ENCODE results near the gene VIPAS39.

DNA sequence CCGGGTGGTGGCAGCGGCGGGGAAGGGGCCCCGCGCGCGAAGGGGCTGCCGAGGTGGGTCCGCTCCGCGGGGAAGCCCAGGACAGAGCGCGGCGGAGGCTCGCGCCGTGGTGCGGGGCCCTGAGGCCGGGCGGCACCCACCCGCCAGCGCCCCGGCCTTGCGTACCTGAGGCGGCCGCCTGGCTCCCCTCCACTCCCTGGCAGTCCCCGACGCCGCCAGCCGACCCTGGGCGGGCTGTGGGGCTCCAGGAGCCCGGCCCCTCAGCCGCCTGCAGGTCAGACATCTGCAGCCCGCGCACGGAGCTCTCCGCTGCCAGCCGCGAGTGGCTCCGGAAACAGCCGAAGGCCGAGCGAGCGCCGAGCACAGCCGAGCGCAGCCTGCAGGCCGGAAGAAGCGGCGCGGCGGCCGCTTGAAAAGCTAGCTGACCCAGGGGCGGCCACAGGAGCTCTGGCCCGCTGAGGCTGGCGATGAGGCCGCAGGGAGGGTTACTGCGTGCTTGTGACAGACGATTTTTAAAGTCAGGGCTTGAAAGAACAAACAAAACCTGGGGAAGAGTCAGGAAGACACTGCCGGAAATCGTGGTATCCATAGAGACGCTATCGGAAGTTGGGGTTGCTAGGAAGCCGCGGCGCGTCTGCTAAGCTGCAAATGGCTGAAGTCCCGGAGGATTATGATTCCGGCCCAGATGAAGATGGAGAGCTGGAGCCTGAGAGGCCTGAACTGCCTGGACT lies 80.5 kb downstream of the VIPAS39 start, which contains the start of the genes SAMD15 and TMED8:
- TF ChIP-seq CBX5 (IDR thresholded peaks at IDR 0.05; ENCODE audit: borderline replicate concordance, low read depth) (no peak), MAFK (IDR thresholded peaks at IDR 0.05; ENCODE audit: low read length) (no peak), SRSF3 (IDR thresholded peaks at IDR 0.05; ENCODE audit: insufficient read depth, low read length) (no peak), ZNF449 (CRISPR knock-in tag; IDR thresholded peaks at IDR 0.05) (no peak), RFX5 (IDR thresholded peaks at IDR 0.05; ENCODE audit: low read depth, low read length) (no peak)
- TF ChIP-seq, protein P1, sequence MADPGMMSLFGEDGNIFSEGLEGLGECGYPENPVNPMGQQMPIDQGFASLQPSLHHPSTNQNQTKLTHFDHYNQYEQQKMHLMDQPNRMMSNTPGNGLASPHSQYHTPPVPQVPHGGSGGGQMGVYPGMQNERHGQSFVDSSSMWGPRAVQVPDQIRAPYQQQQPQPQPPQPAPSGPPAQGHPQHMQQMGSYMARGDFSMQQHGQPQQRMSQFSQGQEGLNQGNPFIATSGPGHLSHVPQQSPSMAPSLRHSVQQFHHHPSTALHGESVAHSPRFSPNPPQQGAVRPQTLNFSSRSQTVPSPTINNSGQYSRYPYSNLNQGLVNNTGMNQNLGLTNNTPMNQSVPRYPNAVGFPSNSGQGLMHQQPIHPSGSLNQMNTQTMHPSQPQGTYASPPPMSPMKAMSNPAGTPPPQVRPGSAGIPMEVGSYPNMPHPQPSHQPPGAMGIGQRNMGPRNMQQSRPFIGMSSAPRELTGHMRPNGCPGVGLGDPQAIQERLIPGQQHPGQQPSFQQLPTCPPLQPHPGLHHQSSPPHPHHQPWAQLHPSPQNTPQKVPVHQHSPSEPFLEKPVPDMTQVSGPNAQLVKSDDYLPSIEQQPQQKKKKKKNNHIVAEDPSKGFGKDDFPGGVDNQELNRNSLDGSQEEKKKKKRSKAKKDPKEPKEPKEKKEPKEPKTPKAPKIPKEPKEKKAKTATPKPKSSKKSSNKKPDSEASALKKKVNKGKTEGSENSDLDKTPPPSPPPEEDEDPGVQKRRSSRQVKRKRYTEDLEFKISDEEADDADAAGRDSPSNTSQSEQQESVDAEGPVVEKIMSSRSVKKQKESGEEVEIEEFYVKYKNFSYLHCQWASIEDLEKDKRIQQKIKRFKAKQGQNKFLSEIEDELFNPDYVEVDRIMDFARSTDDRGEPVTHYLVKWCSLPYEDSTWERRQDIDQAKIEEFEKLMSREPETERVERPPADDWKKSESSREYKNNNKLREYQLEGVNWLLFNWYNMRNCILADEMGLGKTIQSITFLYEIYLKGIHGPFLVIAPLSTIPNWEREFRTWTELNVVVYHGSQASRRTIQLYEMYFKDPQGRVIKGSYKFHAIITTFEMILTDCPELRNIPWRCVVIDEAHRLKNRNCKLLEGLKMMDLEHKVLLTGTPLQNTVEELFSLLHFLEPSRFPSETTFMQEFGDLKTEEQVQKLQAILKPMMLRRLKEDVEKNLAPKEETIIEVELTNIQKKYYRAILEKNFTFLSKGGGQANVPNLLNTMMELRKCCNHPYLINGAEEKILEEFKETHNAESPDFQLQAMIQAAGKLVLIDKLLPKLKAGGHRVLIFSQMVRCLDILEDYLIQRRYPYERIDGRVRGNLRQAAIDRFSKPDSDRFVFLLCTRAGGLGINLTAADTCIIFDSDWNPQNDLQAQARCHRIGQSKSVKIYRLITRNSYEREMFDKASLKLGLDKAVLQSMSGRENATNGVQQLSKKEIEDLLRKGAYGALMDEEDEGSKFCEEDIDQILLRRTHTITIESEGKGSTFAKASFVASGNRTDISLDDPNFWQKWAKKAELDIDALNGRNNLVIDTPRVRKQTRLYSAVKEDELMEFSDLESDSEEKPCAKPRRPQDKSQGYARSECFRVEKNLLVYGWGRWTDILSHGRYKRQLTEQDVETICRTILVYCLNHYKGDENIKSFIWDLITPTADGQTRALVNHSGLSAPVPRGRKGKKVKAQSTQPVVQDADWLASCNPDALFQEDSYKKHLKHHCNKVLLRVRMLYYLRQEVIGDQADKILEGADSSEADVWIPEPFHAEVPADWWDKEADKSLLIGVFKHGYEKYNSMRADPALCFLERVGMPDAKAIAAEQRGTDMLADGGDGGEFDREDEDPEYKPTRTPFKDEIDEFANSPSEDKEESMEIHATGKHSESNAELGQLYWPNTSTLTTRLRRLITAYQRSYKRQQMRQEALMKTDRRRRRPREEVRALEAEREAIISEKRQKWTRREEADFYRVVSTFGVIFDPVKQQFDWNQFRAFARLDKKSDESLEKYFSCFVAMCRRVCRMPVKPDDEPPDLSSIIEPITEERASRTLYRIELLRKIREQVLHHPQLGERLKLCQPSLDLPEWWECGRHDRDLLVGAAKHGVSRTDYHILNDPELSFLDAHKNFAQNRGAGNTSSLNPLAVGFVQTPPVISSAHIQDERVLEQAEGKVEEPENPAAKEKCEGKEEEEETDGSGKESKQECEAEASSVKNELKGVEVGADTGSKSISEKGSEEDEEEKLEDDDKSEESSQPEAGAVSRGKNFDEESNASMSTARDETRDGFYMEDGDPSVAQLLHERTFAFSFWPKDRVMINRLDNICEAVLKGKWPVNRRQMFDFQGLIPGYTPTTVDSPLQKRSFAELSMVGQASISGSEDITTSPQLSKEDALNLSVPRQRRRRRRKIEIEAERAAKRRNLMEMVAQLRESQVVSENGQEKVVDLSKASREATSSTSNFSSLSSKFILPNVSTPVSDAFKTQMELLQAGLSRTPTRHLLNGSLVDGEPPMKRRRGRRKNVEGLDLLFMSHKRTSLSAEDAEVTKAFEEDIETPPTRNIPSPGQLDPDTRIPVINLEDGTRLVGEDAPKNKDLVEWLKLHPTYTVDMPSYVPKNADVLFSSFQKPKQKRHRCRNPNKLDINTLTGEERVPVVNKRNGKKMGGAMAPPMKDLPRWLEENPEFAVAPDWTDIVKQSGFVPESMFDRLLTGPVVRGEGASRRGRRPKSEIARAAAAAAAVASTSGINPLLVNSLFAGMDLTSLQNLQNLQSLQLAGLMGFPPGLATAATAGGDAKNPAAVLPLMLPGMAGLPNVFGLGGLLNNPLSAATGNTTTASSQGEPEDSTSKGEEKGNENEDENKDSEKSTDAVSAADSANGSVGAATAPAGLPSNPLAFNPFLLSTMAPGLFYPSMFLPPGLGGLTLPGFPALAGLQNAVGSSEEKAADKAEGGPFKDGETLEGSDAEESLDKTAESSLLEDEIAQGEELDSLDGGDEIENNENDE (IDR thresholded peaks at IDR 0.05; ENCODE audit: low read depth, low read length): no peak
- TF ChIP-seq, protein P2, sequence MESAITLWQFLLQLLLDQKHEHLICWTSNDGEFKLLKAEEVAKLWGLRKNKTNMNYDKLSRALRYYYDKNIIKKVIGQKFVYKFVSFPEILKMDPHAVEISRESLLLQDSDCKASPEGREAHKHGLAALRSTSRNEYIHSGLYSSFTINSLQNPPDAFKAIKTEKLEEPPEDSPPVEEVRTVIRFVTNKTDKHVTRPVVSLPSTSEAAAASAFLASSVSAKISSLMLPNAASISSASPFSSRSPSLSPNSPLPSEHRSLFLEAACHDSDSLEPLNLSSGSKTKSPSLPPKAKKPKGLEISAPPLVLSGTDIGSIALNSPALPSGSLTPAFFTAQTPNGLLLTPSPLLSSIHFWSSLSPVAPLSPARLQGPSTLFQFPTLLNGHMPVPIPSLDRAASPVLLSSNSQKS (CRISPR knock-in tag; IDR thresholded peaks at IDR 0.05): no peak
- TF ChIP-seq, protein P3, sequence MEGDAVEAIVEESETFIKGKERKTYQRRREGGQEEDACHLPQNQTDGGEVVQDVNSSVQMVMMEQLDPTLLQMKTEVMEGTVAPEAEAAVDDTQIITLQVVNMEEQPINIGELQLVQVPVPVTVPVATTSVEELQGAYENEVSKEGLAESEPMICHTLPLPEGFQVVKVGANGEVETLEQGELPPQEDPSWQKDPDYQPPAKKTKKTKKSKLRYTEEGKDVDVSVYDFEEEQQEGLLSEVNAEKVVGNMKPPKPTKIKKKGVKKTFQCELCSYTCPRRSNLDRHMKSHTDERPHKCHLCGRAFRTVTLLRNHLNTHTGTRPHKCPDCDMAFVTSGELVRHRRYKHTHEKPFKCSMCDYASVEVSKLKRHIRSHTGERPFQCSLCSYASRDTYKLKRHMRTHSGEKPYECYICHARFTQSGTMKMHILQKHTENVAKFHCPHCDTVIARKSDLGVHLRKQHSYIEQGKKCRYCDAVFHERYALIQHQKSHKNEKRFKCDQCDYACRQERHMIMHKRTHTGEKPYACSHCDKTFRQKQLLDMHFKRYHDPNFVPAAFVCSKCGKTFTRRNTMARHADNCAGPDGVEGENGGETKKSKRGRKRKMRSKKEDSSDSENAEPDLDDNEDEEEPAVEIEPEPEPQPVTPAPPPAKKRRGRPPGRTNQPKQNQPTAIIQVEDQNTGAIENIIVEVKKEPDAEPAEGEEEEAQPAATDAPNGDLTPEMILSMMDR (IDR thresholded peaks at IDR 0.05 in 2 of 3, conservative IDR thresholded peaks at IDR 0.05 in 1 of 3; ENCODE audit: insufficient read depth in 2 of 3, low read depth in 1 of 3, low read length in 3 of 3): 0 out of 6 replicates have a peak, but pooled peaks have one; percentile 16
